GM12801 (cell line): ENCODE results near the gene MEG3.

Source experiments
- CTCF ChIP-seq: IDR thresholded peaks from one replicate; pipeline ENCODE4 v1.5.1; 2011; ENCODE audit warnings: control low read depth; ENCODE audit not compliant: insufficient read length; ENCODE audit errors: extremely low read depth

MEG3 gene

GRCh38 chr14:100790502-100791347 is 35.2 kb upstream of the MEG3 start:
- no peak for TF ChIP-seq CTCF

- TF ChIP-seq CTCF: no peak
Measured at GRCh38 chr14:100791348-100791735, 34.6 kb upstream of the MEG3 start.

- no peak for TF ChIP-seq CTCF
Measured at GRCh38 chr14:100791995-100792394, 33.9 kb upstream of the MEG3 start.

- TF ChIP-seq CTCF: no peak
Measured at GRCh38 chr14:100796946-100797345, 29.0 kb upstream of the MEG3 start.

GRCh38 chr14:100800041-100800440 is 25.9 kb upstream of the MEG3 start:
- no peak for TF ChIP-seq CTCF

- no peak for TF ChIP-seq CTCF
Measured at GRCh38 chr14:100802179-100802578, 23.7 kb upstream of the MEG3 start.

- no peak for TF ChIP-seq CTCF
Measured at GRCh38 chr14:100802766-100803165, 23.2 kb upstream of the MEG3 start.
